Activated T-cell treated with anti-CD3 and anti-CD28 coated beads for 48 hours (primary cell): ENCODE results near the gene RNH1.
"Not testable (repeated sequence)": the region's sequence is repeated elsewhere in the genome, so short reads cannot be mapped to it uniquely, and the experiment has no call there.

ENCODE experiments used
- DNase-seq: peaks from one replicate; pipeline ENCODE4 v3.0.0-alpha.2; 2020; ENCODE audit warnings: low read depth

Gene RNH1

GRCh38 chr11:520428-521176 lies 13.6 kb upstream of the RNH1 start:
- no peak for DNase-seq

- DNase-seq: peak; percentile 92
These were observed 11.6 kb upstream of the RNH1 start for GRCh38 chr11:518463-519202.

- not testable (repeated sequence) for DNase-seq
These were observed 10.1 kb upstream of the RNH1 start for GRCh38 chr11:516918-517685.

GRCh38 chr11:516400-516799 lies 9.4 kb upstream of the RNH1 start:
- DNase-seq: no peak

- DNase-seq: no peak
These were observed 8.1 kb upstream of the RNH1 start for GRCh38 chr11:515131-515530.

- no peak for DNase-seq
These were observed 7.6 kb upstream of the RNH1 start for GRCh38 chr11:514606-515005.

- no peak for DNase-seq
These were observed 5.9 kb upstream of the RNH1 start for GRCh38 chr11:512761-513595.

GRCh38 chr11:508956-509355 lies 1.9 kb upstream of the RNH1 start:
- no peak for DNase-seq

- DNase-seq: no peak
These were observed 879 bp upstream of the RNH1 start for GRCh38 chr11:507727-508515.

- peak; percentile 97 for DNase-seq
These were observed 626 bp downstream of the RNH1 start for GRCh38 chr11:506238-506994.

GRCh38 chr11:504994-505344 lies 2.1 kb downstream of the RNH1 start:
- no peak for DNase-seq

- DNase-seq: no peak
These were observed 2.7 kb downstream of the RNH1 start for GRCh38 chr11:504053-504993.

GRCh38 chr11:503179-503981 lies 3.7 kb downstream of the RNH1 start:
- no peak for DNase-seq

- DNase-seq: no peak
These were observed 4.5 kb downstream of the RNH1 start for GRCh38 chr11:502288-503178.

- DNase-seq: no peak
These were observed 5.3 kb downstream of the RNH1 start for GRCh38 chr11:501683-502287.

- no peak for DNase-seq
These were observed 5.9 kb downstream of the RNH1 start for GRCh38 chr11:501001-501682.
